Inferior parietal cortex (tissue), 1 donor: ENCODE data around the gene XRCC4.
"Not testable (repeated sequence)": the region's sequence is repeated elsewhere in the genome, so short reads cannot be mapped to it uniquely, and the experiment has no call there.

ENCODE experiments used
- DNase-seq: peaks from one replicate; pipeline ENCODE4 v3.0.0-alpha.2; 2016; ENCODE audit errors: extremely low spot score

Gene XRCC4

DNA sequence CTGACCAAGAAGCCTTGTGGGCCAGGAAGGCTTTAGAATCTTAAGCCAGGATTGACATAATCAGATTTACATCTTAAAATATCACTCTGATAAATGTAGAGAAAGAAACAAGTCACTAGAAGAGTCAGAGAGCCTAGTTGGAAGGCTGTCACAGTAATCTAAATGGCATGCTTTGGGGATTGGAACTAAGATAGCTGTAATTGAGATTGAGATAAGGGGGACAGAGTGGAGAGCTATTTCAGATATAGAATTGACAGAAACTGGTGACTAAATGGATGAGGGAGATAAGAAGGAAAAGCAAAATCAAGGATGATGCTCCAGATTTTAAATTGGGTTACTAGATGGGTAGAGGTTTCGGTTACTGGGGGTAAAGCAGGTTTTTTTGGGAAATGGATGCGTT is 100.5 kb downstream of the XRCC4 start:
- no peak for DNase-seq

DNA sequence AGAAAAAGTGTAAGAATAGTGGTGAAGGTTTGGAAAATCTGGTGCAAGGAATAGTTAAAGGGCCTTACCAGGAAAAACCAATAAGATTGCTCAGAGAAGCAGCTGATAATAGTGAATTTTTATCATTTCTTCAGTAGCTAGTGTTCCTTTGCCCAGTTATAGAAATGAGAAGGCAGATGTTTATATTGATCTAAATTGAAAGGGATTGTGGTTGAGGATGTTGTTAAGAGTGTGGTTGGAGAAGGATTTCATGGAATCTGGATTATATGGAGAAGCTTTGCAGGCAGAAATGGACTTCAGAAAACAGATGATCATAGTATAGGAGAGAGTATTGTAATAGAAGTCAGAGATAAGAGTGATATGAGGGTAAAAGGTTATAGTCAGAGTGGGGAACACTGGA is 102.6 kb downstream of the XRCC4 start:
- DNase-seq = no peak

GRCh38 chr5:83184534-83184933 is 107.2 kb downstream of the XRCC4 start:
- DNase-seq = no peak

GRCh38 chr5:83192947-83193346 is 115.6 kb downstream of the XRCC4 start:
- no peak for DNase-seq

GRCh38 chr5:83197326-83197967 is 120.1 kb downstream of the XRCC4 start:
- DNase-seq = no peak

GRCh38 chr5:83199126-83199525 is 121.8 kb downstream of the XRCC4 start:
- no peak for DNase-seq

- DNase-seq = no peak
These were observed 127.3 kb downstream of the XRCC4 start for GRCh38 chr5:83204651-83205050.

- no peak for DNase-seq
These were observed 132.6 kb downstream of the XRCC4 start for GRCh38 chr5:83209963-83210362.

- no peak for DNase-seq
These were observed 141.7 kb downstream of the XRCC4 start for GRCh38 chr5:83219077-83219476.

GRCh38 chr5:83219495-83219894 is 142.1 kb downstream of the XRCC4 start:
- DNase-seq = no peak

GRCh38 chr5:83220331-83220730 is 143.0 kb downstream of the XRCC4 start:
- DNase-seq = no peak

GRCh38 chr5:83222906-83223305 is 145.6 kb downstream of the XRCC4 start:
- no peak for DNase-seq

DNA sequence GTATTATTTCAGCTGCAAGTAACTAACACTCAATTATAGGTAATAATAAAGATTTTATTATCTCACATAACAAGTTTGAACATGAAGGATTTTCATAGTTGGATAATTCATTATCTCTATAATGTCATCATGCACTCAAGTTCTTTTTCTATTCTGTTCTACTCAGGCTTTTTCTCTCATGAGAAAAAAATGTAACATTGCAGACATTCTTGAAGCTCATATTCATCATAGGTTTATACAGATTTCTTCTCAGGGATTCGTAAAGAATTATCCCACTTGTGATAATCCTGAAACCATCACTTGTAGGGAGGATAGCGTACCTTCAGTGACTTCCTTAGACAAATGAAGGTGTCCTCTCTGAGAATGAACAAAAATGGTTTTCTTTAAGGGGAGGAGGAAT is 150.3 kb downstream of the XRCC4 start:
- DNase-seq = no peak

DNA sequence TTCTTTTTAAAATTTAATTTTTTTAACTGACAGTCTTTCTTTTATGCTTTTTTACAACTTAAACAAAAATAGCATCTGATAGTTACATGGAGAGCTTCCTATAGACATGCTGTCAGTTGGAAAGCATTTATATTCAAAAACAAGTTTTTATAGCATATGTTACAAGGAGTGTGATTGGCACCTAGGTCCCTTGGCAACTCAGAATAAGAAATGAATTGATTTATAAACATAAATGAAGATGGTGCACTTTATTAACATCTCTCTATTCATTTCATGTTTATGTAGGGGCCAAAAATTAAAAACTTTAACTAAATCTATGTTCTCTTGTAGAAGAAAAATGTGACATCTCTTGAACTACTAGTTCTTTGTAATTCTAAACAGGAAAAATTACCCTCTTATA is 153.2 kb downstream of the XRCC4 start:
- no peak for DNase-seq

GRCh38 chr5:83244516-83244915 is 167.2 kb downstream of the XRCC4 start:
- no peak for DNase-seq

DNA sequence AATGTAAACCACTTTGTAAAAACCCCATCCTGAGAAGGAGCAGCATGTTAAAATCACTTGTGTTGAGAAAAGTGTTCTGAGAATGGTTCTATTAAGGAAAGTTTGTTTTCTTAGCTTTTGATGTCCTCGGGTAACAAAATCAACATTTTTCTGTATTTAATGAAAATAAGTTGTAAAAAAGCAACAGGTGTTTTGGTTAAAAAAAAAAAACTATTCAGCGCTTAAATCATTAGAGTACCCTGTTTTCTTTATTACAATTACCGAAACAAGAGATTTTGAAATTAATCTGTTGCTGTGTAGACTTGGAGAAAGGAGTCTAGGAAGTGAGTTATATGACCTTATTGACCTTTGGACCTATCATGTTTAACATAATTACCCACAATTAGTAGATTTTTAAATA is 167.7 kb downstream of the XRCC4 start:
- no peak for DNase-seq

- no peak for DNase-seq
These were observed 168.7 kb downstream of the XRCC4 start for GRCh38 chr5:83246071-83246470.

- no peak for DNase-seq
These were observed 171.8 kb downstream of the XRCC4 start for GRCh38 chr5:83249156-83249555.

GRCh38 chr5:83251849-83252248 is 174.5 kb downstream of the XRCC4 start:
- no peak for DNase-seq

GRCh38 chr5:83253720-83254119 is 176.4 kb downstream of the XRCC4 start:
- DNase-seq = peak; percentile 9

DNA sequence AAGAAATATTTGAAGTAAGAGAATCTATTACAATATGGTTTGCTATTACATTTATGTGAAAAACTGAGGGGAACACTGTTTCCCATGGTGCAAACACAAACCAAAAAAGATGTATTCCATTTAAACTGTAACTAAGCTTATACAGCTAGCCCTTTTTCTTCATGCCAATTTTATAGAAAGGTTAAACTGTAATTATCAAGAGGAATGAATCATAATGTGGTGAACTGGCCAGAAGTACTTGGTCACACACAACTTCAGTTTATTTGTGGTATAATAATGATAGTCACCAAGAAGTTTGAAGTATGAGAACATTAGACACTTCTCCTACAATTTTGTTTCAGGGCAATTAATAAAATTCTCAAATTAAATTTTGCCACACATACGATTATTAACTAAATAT is 177.9 kb downstream of the XRCC4 start:
- no peak for DNase-seq

DNA sequence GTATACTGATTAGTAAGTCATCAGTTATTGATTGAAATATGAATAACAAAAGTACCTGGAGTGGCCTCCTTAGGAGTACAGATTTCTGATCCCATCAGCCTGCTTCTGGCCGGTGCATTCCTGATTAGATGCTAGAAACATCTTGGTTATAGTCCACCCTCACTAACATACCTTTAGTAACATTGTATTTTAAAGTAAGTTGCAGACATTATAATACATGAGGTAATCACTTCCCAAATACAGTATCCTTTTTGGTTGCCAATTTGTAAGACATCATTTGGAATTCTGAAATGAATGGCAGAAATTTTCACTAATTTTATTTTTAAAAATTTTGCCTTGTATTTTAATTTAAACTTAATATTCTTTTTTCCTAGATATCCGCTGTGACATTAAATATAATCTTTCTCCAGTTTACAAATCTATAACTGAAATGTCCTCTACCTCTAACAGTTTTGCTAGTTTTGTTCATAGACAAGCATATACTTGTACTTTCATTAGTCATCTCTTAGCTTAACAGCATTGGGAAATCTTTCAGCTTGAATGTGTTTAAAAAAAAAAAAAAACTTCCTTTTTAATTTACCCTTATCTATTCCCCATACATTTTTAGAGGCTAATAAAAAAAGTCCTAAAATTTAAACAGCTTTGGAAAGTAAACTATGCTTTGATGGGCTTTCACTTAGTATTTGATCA is 178.9 kb downstream of the XRCC4 start:
- no peak for DNase-seq

- not testable (repeated sequence) for DNase-seq
These were observed 180.3 kb downstream of the XRCC4 start for GRCh38 chr5:83257684-83258083.

GRCh38 chr5:83265318-83265717 is 188.0 kb downstream of the XRCC4 start:
- DNase-seq = no peak
